ENCODE results near the gene FMNL3.

- TF ChIP-seq CTCF (IDR thresholded peaks at IDR 0.05) (no peak), EZH2phosphoT487 (IDR thresholded peaks at IDR 0.05) (no peak), EZH2 (IDR thresholded peaks at IDR 0.05) (no peak)
Measured at GRCh38 chr12:49659753-49660152, 47.5 kb downstream of the FMNL3 start.

Data from neural progenitor cell (in vitro differentiated cells).